Measurements from ENCODE around the gene SEH1L. TPM values are rescaled to one million over a fixed set of nuclear protein-coding genes. Genes with fewer than 3 reads are reported as not detected.

Gene SEH1L
- total RNA-seq, 6 donors from 2014 or later, result 18.4 to 49.7 (median 38.2) TPM

- DNase-seq, result peak in 1 of 2 donors; percentile 84
- peak; percentile 80 to 91 for ATAC-seq (ENCODE audit: low FRiP score in 2 of 2)
- no peak overlapping the region for H3K4me3 ChIP-seq
- no peaks in the 10 kb centered on the region for H3K9me3 ChIP-seq
- H3K27me3 ChIP-seq, result no peaks in the 10 kb centered on the region
- TF ChIP-seq EP300 (IDR thresholded peaks at IDR 0.05) (no peak), POLR2A (IDR thresholded peaks at IDR 0.05) (no peak), POLR2AphosphoS5 (IDR thresholded peaks at IDR 0.05) (no peak)
- TF ChIP-seq, protein P1, sequence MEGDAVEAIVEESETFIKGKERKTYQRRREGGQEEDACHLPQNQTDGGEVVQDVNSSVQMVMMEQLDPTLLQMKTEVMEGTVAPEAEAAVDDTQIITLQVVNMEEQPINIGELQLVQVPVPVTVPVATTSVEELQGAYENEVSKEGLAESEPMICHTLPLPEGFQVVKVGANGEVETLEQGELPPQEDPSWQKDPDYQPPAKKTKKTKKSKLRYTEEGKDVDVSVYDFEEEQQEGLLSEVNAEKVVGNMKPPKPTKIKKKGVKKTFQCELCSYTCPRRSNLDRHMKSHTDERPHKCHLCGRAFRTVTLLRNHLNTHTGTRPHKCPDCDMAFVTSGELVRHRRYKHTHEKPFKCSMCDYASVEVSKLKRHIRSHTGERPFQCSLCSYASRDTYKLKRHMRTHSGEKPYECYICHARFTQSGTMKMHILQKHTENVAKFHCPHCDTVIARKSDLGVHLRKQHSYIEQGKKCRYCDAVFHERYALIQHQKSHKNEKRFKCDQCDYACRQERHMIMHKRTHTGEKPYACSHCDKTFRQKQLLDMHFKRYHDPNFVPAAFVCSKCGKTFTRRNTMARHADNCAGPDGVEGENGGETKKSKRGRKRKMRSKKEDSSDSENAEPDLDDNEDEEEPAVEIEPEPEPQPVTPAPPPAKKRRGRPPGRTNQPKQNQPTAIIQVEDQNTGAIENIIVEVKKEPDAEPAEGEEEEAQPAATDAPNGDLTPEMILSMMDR (IDR thresholded peaks at IDR 0.05), result peak; percentile 80 to 92 (median 88)
- H3K4me1 ChIP-seq, result peaks cover 0 to 10% (median 0%) of the 10 kb centered on the region in 4 donors
- no peaks in the 10 kb centered on the region for H3K36me3 ChIP-seq
- no peak overlapping the region for H3K27ac ChIP-seq
- whole genome bisulfite sequencing, 2 donors, result 27% methylated on average over 11 of the region's 11 CpGs
These were observed 13.2 kb upstream of the SEH1L start for GRCh38 chr18:12934454-12935071.

GRCh38 chr18:12939162-12939561, 8.6 kb upstream of the SEH1L start:
- peaks cover 0 to 8% (median 0%) of the 10 kb centered on the region in 4 donors for H3K4me1 ChIP-seq
- no peak for TF ChIP-seq POLR2A (IDR thresholded peaks at IDR 0.05)
- TF ChIP-seq EP300 (IDR thresholded peaks at IDR 0.05), result no peak
- TF ChIP-seq, protein P1 (IDR thresholded peaks at IDR 0.05), result no peak
- no peak for TF ChIP-seq POLR2AphosphoS5 (IDR thresholded peaks at IDR 0.05)
- no peaks in the 10 kb centered on the region for H3K9me3 ChIP-seq
- ATAC-seq (ENCODE audit: low FRiP score in 2 of 2), result no peak
- no peak overlapping the region for H3K27ac ChIP-seq
- WGBS, 2 donors, result 90 to 93% methylated on average over 2 of the region's 2 CpGs
- no peaks in the 10 kb centered on the region for H3K27me3 ChIP-seq
- no peak for DNase-seq
- H3K4me3 ChIP-seq, result no peak overlapping the region
- H3K36me3 ChIP-seq, result no peaks in the 10 kb centered on the region

- Histone ChIP-seq H3K4me3 (no peak overlapping the region), H3K4me1 (peaks cover 6 to 11% (median 7%) of the 10 kb centered on the region in 4 donors), H3K36me3 (no peaks in the 10 kb centered on the region), H3K27me3 (no peaks in the 10 kb centered on the region), H3K27ac (no peak overlapping the region), H3K9me3 (no peaks in the 10 kb centered on the region)
- 69 to 76% methylated on average over 4 of the region's 4 CpGs for WGBS, 2 donors
- TF ChIP-seq EP300 (IDR thresholded peaks at IDR 0.05), result no peak
- no peak for TF ChIP-seq POLR2A (IDR thresholded peaks at IDR 0.05)
- TF ChIP-seq, protein P1 (IDR thresholded peaks at IDR 0.05), result no peak
- TF ChIP-seq POLR2AphosphoS5 (IDR thresholded peaks at IDR 0.05), result no peak
- no peak for DNase-seq
- no peak for ATAC-seq (ENCODE audit: low FRiP score in 2 of 2)
These were observed 4.6 kb upstream of the SEH1L start for GRCh38 chr18:12943215-12943614.

GRCh38 chr18:12944709-12945108, 3.1 kb upstream of the SEH1L start:
- H3K9me3 ChIP-seq, result no peaks in the 10 kb centered on the region
- TF ChIP-seq, protein P1 (IDR thresholded peaks at IDR 0.05), result no peak
- TF ChIP-seq POLR2A (IDR thresholded peaks at IDR 0.05), result no peak
- H3K36me3 ChIP-seq, result no peaks in the 10 kb centered on the region
- peak in 1 of 2 donors; percentile 33 for DNase-seq
- H3K4me3 ChIP-seq, result no peak overlapping the region
- no peaks in the 10 kb centered on the region for H3K27me3 ChIP-seq
- WGBS, 2 donors, result 39 to 51% methylated on average over 4 of the region's 4 CpGs
- peaks cover 12 to 23% (median 14%) of the 10 kb centered on the region in 4 donors for H3K4me1 ChIP-seq
- no peak overlapping the region for H3K27ac ChIP-seq
- no peak for ATAC-seq (ENCODE audit: low FRiP score in 2 of 2)

Data from upper lobe of left lung (tissue), 6 donors.